ENCODE results near the gene FANCC.

FANCC gene

DNA sequence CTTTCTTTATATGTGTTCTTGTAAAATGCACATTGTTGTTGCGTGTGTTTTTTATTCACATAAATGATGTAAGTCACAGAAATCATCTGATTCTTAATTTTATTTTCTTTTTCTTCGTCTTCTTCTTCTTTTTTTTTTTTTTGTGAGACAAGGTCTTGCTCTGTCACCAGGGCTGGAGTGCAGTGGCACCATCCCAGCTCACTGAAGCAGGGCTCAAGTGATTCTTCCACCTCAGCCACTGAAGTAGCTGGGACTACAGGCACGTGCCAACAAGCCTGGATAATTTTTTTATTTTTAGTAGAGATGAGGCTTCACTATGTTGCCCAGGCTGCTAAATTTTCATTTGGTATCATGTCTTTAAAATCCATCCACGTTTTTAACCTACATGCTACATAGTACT, 28.5 kb upstream of the FANCC start:
- TF ChIP-seq, protein P1, sequence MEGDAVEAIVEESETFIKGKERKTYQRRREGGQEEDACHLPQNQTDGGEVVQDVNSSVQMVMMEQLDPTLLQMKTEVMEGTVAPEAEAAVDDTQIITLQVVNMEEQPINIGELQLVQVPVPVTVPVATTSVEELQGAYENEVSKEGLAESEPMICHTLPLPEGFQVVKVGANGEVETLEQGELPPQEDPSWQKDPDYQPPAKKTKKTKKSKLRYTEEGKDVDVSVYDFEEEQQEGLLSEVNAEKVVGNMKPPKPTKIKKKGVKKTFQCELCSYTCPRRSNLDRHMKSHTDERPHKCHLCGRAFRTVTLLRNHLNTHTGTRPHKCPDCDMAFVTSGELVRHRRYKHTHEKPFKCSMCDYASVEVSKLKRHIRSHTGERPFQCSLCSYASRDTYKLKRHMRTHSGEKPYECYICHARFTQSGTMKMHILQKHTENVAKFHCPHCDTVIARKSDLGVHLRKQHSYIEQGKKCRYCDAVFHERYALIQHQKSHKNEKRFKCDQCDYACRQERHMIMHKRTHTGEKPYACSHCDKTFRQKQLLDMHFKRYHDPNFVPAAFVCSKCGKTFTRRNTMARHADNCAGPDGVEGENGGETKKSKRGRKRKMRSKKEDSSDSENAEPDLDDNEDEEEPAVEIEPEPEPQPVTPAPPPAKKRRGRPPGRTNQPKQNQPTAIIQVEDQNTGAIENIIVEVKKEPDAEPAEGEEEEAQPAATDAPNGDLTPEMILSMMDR (IDR thresholded peaks at IDR 0.05; ENCODE audit: low read depth, low read length): no peak
- no peaks in the 10 kb centered on the region for H3K27me3 ChIP-seq (ENCODE audit: insufficient read depth, low read depth, severe bottlenecking)
- no peak overlapping the region for H3K27ac ChIP-seq
- H3K9me3 ChIP-seq (ENCODE audit: severe bottlenecking): peaks cover 9% of the 10 kb centered on the region
- H3K36me3 ChIP-seq: no peaks in the 10 kb centered on the region
- no peak overlapping the region for H3K4me3 ChIP-seq (ENCODE audit: low read depth, low read length)
- DNase-seq: no peak

DNA sequence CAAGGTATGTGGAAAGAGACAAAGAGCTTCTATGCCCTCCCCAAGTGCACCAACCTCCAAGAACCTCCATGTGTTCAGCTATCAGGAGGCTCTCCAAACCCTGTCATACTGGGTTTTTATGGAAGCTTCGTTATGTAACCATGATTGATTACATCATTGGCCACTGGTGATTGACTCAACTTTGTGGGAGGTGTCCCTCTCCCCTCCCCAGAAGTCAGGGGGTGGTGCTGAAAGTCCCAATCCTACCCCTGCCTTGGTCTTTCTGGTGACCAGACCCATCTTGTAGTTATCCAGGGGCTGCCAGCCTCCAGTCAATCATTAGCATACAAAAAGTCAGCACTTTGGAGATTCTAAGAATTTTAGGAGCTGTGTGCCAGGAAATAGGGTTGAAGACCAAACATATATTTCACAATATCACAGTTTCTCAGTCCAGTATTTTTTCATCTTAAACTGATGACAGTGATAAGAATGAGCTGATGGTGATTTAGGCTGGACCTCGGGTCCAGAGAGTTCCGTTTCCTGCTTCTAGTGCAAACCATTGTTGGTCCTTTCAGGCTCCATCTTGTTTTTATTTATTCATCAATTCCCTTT, 27.3 kb upstream of the FANCC start:
- no peaks in the 10 kb centered on the region for H3K36me3 ChIP-seq
- no peaks in the 10 kb centered on the region for H3K27me3 ChIP-seq (ENCODE audit: insufficient read depth, low read depth, severe bottlenecking)
- TF ChIP-seq, protein P1 (IDR thresholded peaks at IDR 0.05; ENCODE audit: low read depth, low read length): no peak
- no peak for DNase-seq
- H3K4me3 ChIP-seq (ENCODE audit: low read depth, low read length): no peak overlapping the region
- H3K9me3 ChIP-seq (ENCODE audit: severe bottlenecking): peaks cover 8% of the 10 kb centered on the region
- H3K27ac ChIP-seq: no peak overlapping the region

DNA sequence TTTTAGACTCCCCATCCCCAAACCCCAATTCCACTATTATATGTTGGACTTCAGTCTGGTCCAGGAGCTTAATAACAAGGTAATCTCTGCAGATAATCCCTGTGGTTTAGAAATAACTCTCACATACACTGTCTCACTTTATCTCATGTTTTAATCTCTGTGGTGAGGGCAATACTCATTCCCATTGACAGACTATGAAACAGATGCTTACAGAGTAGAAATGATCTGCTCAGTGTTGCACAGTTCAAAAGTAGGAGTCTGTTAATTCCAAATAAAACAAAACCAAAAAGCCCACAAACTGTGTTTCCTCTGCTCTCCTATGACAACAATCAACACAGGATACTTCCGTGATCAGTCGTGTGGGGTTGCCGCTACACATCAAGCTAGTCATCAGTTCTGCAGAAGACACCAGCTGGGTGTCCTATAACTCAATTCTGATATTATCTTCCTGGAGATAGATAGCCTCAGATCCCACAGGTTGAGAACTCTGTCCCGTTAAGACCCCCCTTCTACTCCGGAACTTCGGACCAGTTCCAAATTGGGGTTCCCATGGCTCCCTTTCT, 26.3 kb upstream of the FANCC start:
- no peaks in the 10 kb centered on the region for H3K36me3 ChIP-seq
- no peak for DNase-seq
- TF ChIP-seq, protein P1 (IDR thresholded peaks at IDR 0.05; ENCODE audit: low read depth, low read length): no peak
- H3K9me3 ChIP-seq (ENCODE audit: severe bottlenecking): peaks cover under 1% of the 10 kb centered on the region
- H3K4me3 ChIP-seq (ENCODE audit: low read depth, low read length): no peak overlapping the region
- H3K27me3 ChIP-seq (ENCODE audit: insufficient read depth, low read depth, severe bottlenecking): no peaks in the 10 kb centered on the region
- H3K27ac ChIP-seq: no peak overlapping the region

DNA sequence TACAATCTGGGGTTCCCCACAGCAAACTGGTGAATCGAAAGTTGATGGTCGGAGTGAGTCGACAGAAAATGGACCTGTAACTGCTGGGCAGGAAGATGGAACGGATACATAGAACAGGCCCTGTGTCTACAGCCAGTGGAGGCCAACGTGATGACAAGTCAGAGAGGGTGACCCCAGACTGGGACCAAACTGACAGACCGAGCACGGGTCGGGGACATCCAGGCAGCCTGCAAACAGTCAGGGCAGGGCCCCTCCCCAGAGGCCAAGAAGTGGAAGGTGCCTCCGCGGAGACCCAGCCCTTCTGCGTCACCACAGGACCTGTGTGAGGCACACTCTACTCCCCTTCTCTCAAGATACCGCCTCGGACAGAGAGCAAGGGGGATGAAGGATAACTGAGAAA, 25.1 kb upstream of the FANCC start:
- no peaks in the 10 kb centered on the region for H3K36me3 ChIP-seq
- no peak for DNase-seq
- H3K4me3 ChIP-seq (ENCODE audit: low read depth, low read length): no peak overlapping the region
- peaks cover 7% of the 10 kb centered on the region for H3K9me3 ChIP-seq (ENCODE audit: severe bottlenecking)
- no peaks in the 10 kb centered on the region for H3K27me3 ChIP-seq (ENCODE audit: insufficient read depth, low read depth, severe bottlenecking)
- H3K27ac ChIP-seq: no peak overlapping the region
- TF ChIP-seq, protein P1 (IDR thresholded peaks at IDR 0.05; ENCODE audit: low read depth, low read length): no peak

DNA sequence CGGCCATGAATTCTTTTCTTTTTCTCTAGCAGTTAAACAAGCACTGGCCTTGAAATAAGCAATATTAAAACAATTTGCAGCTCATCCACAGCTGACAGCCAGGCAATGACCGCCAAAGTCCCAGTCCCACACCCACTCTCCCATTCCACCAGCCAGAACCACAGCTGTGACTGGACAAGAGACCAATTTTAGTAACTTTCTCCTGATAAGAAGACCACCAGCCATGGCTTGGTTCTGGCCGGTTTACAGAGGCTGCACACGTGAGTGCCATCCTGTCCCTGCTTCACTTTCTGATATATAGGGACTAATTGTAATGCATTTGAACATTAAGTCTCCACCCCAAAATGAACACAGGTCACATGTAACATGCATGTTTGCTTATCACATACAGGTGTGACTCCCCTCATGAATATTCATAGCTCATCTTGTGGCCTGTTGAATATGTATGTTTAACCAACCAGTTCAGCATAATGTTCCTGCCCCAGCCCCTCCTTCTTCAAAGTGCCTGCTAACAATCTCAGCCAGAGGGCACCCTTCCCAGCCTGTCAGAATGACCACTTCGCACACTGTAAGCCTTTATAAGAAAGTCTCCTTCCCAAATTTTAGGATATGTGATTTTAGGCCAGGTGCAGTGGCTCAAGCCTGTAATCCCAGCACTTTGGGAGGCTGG, 23.9 kb upstream of the FANCC start:
- Histone ChIP-seq H3K4me3 (ENCODE audit: low read depth, low read length) (no peak overlapping the region), H3K27me3 (ENCODE audit: insufficient read depth, low read depth, severe bottlenecking) (no peaks in the 10 kb centered on the region), H3K9me3 (ENCODE audit: severe bottlenecking) (peaks cover 15% of the 10 kb centered on the region), H3K36me3 (no peaks in the 10 kb centered on the region), H3K27ac (no peak overlapping the region)
- DNase-seq: no peak
- TF ChIP-seq, protein P1 (IDR thresholded peaks at IDR 0.05; ENCODE audit: low read depth, low read length): peak; percentile 30; the same call in 1 of the 2 replicates

Data from WERI-Rb-1 (cell line).